H9 (cell line): ENCODE data around the gene CDH13. TPM values are rescaled to one million over a fixed set of nuclear protein-coding genes. Genes with fewer than 3 reads are reported as not detected.
A peak's percentile ranks its signal among the peaks of the same experiment; 100 is the strongest.

Source experiments
- DNase-seq: peaks from one replicate; pipeline ENCODE4 v3.0.0-alpha.2; 2017
- H2AFZ ChIP-seq: one replicate; pipeline ENCODE4 v1.6.1; 2013; ENCODE audit warnings: mild to moderate bottlenecking, low read length, control low read depth, moderate library complexity
- H2AK5ac ChIP-seq: 2 replicates; pipeline ENCODE4 v1.6.1; 2013; ENCODE audit warnings: low read length, control low read depth, mixed read lengths; ENCODE audit not compliant: insufficient read length
- H2BK120ac ChIP-seq: one replicate; pipeline ENCODE4 v1.6.1; 2013; ENCODE audit warnings: low read depth, mild to moderate bottlenecking, low read length, control low read depth, inconsistent platforms; ENCODE audit not compliant: poor library complexity, severe bottlenecking
- H2BK12ac ChIP-seq: 2 replicates; pipeline ENCODE4 v1.6.1; 2013; ENCODE audit warnings: low read length, control low read depth, mixed read lengths, low read depth; ENCODE audit not compliant: insufficient read length
- H2BK15ac ChIP-seq: 2 replicates; pipeline ENCODE4 v1.6.1; 2013; ENCODE audit warnings: low read depth, low read length, control low read depth
- H2BK20ac ChIP-seq: one replicate; pipeline ENCODE4 v1.6.1; 2013; ENCODE audit warnings: low read depth, mild to moderate bottlenecking, low read length, control low read depth, inconsistent platforms; ENCODE audit not compliant: poor library complexity, severe bottlenecking
- H2BK5ac ChIP-seq: 2 replicates; pipeline ENCODE4 v1.6.1; 2013; ENCODE audit warnings: low read length, control low read depth, mixed read lengths; ENCODE audit not compliant: insufficient read length
- H3K14ac ChIP-seq: 2 replicates; pipeline ENCODE4 v1.6.1; 2013; ENCODE audit warnings: low read length, control low read depth; ENCODE audit not compliant: insufficient read depth
- H3K18ac ChIP-seq: 2 replicates; pipeline ENCODE4 v1.6.1; 2013; ENCODE audit warnings: low read depth, mild to moderate bottlenecking, mixed read lengths, low read length, control low read depth; ENCODE audit not compliant: insufficient read length
- H3K23ac ChIP-seq: 2 replicates; pipeline ENCODE4 v1.6.1; 2013; ENCODE audit warnings: low read length, control low read depth, mixed read lengths, low read depth; ENCODE audit not compliant: insufficient read length
- H3K23me2 ChIP-seq: 2 replicates; pipeline ENCODE4 v1.6.1; 2013; ENCODE audit warnings: low read depth, mild to moderate bottlenecking, mixed read lengths, low read length, control low read depth; ENCODE audit not compliant: insufficient read length, poor library complexity, severe bottlenecking
- H3K27ac ChIP-seq: 2 replicates; pipeline ENCODE4 v1.5.1; 2013; ENCODE audit warnings: low read length, control low read depth, mixed read lengths, low read depth; ENCODE audit not compliant: insufficient read length
- H3K27me3 ChIP-seq: 2 replicates; pipeline ENCODE4 v1.6.1; 2013; ENCODE audit warnings: low read length, control low read depth, inconsistent platforms; ENCODE audit not compliant: insufficient read depth
- H3K4ac ChIP-seq: 2 replicates; pipeline ENCODE4 v1.6.1; 2013; ENCODE audit warnings: low read depth, mild to moderate bottlenecking, control low read depth, inconsistent platforms, low read length, moderate library complexity
- H3K4me1 ChIP-seq: 2 replicates; pipeline ENCODE4 v1.6.1; 2013; ENCODE audit warnings: low read length, control low read depth, inconsistent platforms; ENCODE audit not compliant: insufficient read depth
- H3K4me2 ChIP-seq: 2 replicates; pipeline ENCODE4 v1.6.1; 2013; ENCODE audit warnings: low read length, control low read depth, mixed read lengths; ENCODE audit not compliant: insufficient read length, insufficient read depth
- H3K56ac ChIP-seq: 2 replicates; pipeline ENCODE4 v1.6.1; 2013; ENCODE audit warnings: low read depth, mild to moderate bottlenecking, mixed read lengths, low read length, control low read depth; ENCODE audit not compliant: insufficient read length
- H3K79me1 ChIP-seq: 2 replicates; pipeline ENCODE4 v1.6.1; 2013; ENCODE audit warnings: low read depth, mild to moderate bottlenecking, moderate library complexity, low read length, control low read depth, inconsistent platforms; ENCODE audit not compliant: insufficient read depth, poor library complexity, severe bottlenecking
- H3K79me2 ChIP-seq: 2 replicates; pipeline ENCODE4 v1.6.1; 2013; ENCODE audit warnings: low read length, control low read depth, inconsistent platforms; ENCODE audit not compliant: insufficient read depth
- H3K9ac ChIP-seq: 2 replicates; pipeline ENCODE4 v1.6.1; 2013; ENCODE audit warnings: low read length, control low read depth, mixed read lengths; ENCODE audit not compliant: insufficient read length; ENCODE audit errors: extremely low read depth
- H3K9me3 ChIP-seq: one replicate; pipeline ENCODE4 v1.6.1; 2013; ENCODE audit warnings: low read depth, low read length, inconsistent platforms; ENCODE audit not compliant: control insufficient read depth
- H3T11ph ChIP-seq: one replicate; pipeline ENCODE4 v1.6.1; 2013; ENCODE audit warnings: mild to moderate bottlenecking, low read length, control low read depth, inconsistent platforms
- H4K20me1 ChIP-seq: one replicate; pipeline ENCODE4 v1.6.1; 2013; ENCODE audit not compliant: control insufficient read depth, insufficient read length, insufficient read depth
- H4K5ac ChIP-seq: 2 replicates; pipeline ENCODE4 v1.6.1; 2013; ENCODE audit warnings: low read depth, mild to moderate bottlenecking, mixed read lengths, low read length, control low read depth; ENCODE audit not compliant: insufficient read length
- H4K8ac ChIP-seq: replicated peaks from 2 replicates; pipeline ENCODE4 v1.6.1; 2013; ENCODE audit warnings: low read length, control low read depth, mixed read lengths, low read depth; ENCODE audit not compliant: insufficient read length
- H4K91ac ChIP-seq: 2 replicates; pipeline ENCODE4 v1.6.1; 2013; ENCODE audit warnings: low read depth, mild to moderate bottlenecking, moderate library complexity, mixed read lengths, low read length, control low read depth; ENCODE audit not compliant: insufficient read length
- H3K27ac Mint-ChIP-seq, 3 experiments: 2 replicates in 2 of 3; 3 replicates in 1 of 3; pipeline ENCODE4 v1.8.0; 2020 to 2021; ENCODE audit warnings: mixed read lengths in 3 of 3, mild to moderate bottlenecking in 1 of 3, moderate library complexity in 1 of 3
- H3K27me3 Mint-ChIP-seq: 2 replicates; pipeline ENCODE4 v1.8.0; 2021; ENCODE audit warnings: low read depth, mild to moderate bottlenecking, moderate library complexity, mixed read lengths
- H3K36me3 Mint-ChIP-seq, 3 experiments: 2 replicates in 2 of 3; 3 replicates in 1 of 3; pipeline ENCODE4 v1.8.0; 2020 to 2021; ENCODE audit warnings: low read depth in 3 of 3, mixed read lengths in 3 of 3; ENCODE audit not compliant: insufficient read depth in 1 of 3
- H3K4me1 Mint-ChIP-seq, 2 experiments: 2 replicates each; pipeline ENCODE4 v1.8.0; 2020; ENCODE audit warnings: mixed read lengths in 2 of 2
- H3K4me3 Mint-ChIP-seq, 2 experiments: 2 replicates in 1 of 2; 3 replicates in 1 of 2; pipeline ENCODE4 v1.8.0; 2020 to 2021; ENCODE audit warnings: mild to moderate bottlenecking in 2 of 2, mixed read lengths in 2 of 2, moderate library complexity in 1 of 2
- H3K9me3 Mint-ChIP-seq, 2 experiments: 2 replicates in 1 of 2; 3 replicates in 1 of 2; pipeline ENCODE4 v1.8.0; 2020; ENCODE audit warnings: mild to moderate bottlenecking in 2 of 2, mixed read lengths in 2 of 2, moderate library complexity in 1 of 2
- CTCF ChIP-seq: fragments of 200-600 bp; sonication (generic); conservative IDR thresholded peaks from 3 replicates; pipeline ENCODE4 v1.8.0; 2021; ENCODE audit warnings: antibody characterized with exemption, mild to moderate bottlenecking
- WGBS: extraction: QIAGEN DNeasy Blood & Tissue Kit; methylation state at CpG from one replicate; pipeline ENCODE4 v1.1.7; 2013; ENCODE audit warnings: missing lambda C conversion rate, low lambda C conversion rate, mixed read lengths; ENCODE audit not compliant: insufficient read length; ENCODE audit errors: extremely low coverage; 5-methylcytosine and 5-hydroxymethylcytosine counted together
- total RNA-seq: library from RNA; stranded (reverse); gene quantifications from 2 replicates; pipeline ENCODE4 v1.2.1, GENCODE V29; 2021

CDH13 gene
- total RNA-seq, 1 experiment from 2014 or later = 1.5 TPM

GRCh38 chr16:83769397-83770008 is 1142.7 kb downstream of the CDH13 start:
- DNase-seq = peak; percentile 40
- no peak overlapping the region for H2BK15ac ChIP-seq
- H2AFZ ChIP-seq = no peak overlapping the region
- H3K4me1 ChIP-seq = peaks cover 12% of the 10 kb centered on the region; the same call in 1 of the 2 replicates
- peak overlapping the region; percentile 4 for H3K4me2 ChIP-seq
- no peak overlapping the region for H3K4ac ChIP-seq
- H3K27ac ChIP-seq = peak overlapping the region; percentile 65
- H3K9ac ChIP-seq = no peak overlapping the region
- H3K79me1 ChIP-seq = no peaks in the 10 kb centered on the region
- H2BK12ac ChIP-seq = no peak overlapping the region
- H3K27me3 ChIP-seq = no peaks in the 10 kb centered on the region
- no peak overlapping the region for H2BK120ac ChIP-seq
- H3K14ac ChIP-seq = no peak overlapping the region
- H3K23ac ChIP-seq = no peak overlapping the region
- no peak for TF ChIP-seq CTCF
- H2AK5ac ChIP-seq = no peak overlapping the region
- H3K9me3 Mint-ChIP-seq = peaks cover 0 to 3% of the 10 kb centered on the region in 2 experiments; a peak in 2 of 5 replicates
- no CpG with 5 or more reads among the region's 5 CpGs for WGBS
- no peak overlapping the region for H2BK20ac ChIP-seq
- no peaks in the 10 kb centered on the region for H3K79me2 ChIP-seq
- no peak overlapping the region for H3K18ac ChIP-seq
- H3K9me3 ChIP-seq = no peaks in the 10 kb centered on the region
- no peaks in the 10 kb centered on the region for H3K23me2 ChIP-seq
- no peaks in the 10 kb centered on the region for H3K27me3 Mint-ChIP-seq
- H3T11ph ChIP-seq = no peak overlapping the region
- no peaks in the 10 kb centered on the region for H4K20me1 ChIP-seq
- H4K8ac ChIP-seq = no peak overlapping the region
- no peak overlapping the region for H2BK5ac ChIP-seq
- no peak overlapping the region for H3K56ac ChIP-seq
- H3K36me3 Mint-ChIP-seq = no peaks in the 10 kb centered on the region; a peak in 1 of 7 replicates
- H3K4me3 Mint-ChIP-seq = peak overlapping the region in 1 of 2 experiments; percentile 24; a peak in 3 of 5 replicates
- no peak overlapping the region for H4K91ac ChIP-seq
- H3K27ac Mint-ChIP-seq = peak overlapping the region in 2 of 3 experiments; percentile 0 to 8; a peak in 2 of 7 replicates
- H3K4me1 Mint-ChIP-seq = peaks cover 32 to 35% of the 10 kb centered on the region in 2 experiments
- no peak overlapping the region for H4K5ac ChIP-seq
